Measurements from ENCODE around the gene HDGFL3. TPM values are rescaled to one million over a fixed set of nuclear protein-coding genes. Genes with fewer than 3 reads are reported as not detected.

HDGFL3 gene
- total RNA-seq, 1 experiment from 2014 or later: 34.1 TPM

DNA sequence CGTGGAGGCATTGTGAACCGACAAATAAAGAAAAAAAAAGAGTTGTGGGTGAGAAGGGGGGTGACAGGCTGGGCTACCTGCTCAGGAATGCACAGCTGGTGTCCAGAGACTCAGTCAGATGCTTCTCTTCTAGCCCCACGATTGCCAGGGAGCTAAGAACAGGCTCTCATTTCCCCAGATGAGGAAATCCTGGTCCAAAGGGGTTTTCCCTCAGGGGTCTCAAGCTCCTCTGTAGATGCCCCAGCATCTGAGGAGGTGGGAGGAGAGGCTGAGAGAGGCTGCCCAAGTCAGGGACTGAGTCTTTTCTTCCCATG, 41.4 kb upstream of the HDGFL3 start:
- H3K27ac ChIP-seq (ENCODE audit: low read length): no peak overlapping the region
- no TSS peak for BruUV-seq (replicated peaks)
- intact Hi-C loops (cut with micrococcal nuclease; ENCODE audit: unreplicated experiment) (loop anchor here (2.0 kb wide), 1 partner anchor 132 kb away; no protein-coding TSS in a partner anchor), in situ Hi-C loops (cut with HindIII; ENCODE audit: low pct_unique_long_range_greater_than_20kb, low sequenced_read_pairs) (no loop called here)
- ATAC-seq (no peak), DNase-seq (ENCODE audit: low read depth, low spot score) (no peak)
- CTCF ChIA-PET: interaction anchor here (0.6 to 1.3 kb wide), 3 partner anchors 12 to 321 kb away, joined by 3 to 8 read pairs (median 4); no protein-coding TSS in a partner anchor
- no peak overlapping the region for H3K4me3 ChIP-seq (ENCODE audit: low read depth in 2 of 2, low read length in 2 of 2)
- H3K36me3 ChIP-seq (ENCODE audit: control insufficient read depth, insufficient read depth, low read length): no peaks in the 10 kb centered on the region
- H3K27me3 ChIP-seq (ENCODE audit: control insufficient read depth, insufficient read depth, low read length): peaks cover 4% of the 10 kb centered on the region; the same call in 1 of the 2 replicates
- POLR2A ChIA-PET: no interaction called here
- TF ChIP-seq, protein P1, sequence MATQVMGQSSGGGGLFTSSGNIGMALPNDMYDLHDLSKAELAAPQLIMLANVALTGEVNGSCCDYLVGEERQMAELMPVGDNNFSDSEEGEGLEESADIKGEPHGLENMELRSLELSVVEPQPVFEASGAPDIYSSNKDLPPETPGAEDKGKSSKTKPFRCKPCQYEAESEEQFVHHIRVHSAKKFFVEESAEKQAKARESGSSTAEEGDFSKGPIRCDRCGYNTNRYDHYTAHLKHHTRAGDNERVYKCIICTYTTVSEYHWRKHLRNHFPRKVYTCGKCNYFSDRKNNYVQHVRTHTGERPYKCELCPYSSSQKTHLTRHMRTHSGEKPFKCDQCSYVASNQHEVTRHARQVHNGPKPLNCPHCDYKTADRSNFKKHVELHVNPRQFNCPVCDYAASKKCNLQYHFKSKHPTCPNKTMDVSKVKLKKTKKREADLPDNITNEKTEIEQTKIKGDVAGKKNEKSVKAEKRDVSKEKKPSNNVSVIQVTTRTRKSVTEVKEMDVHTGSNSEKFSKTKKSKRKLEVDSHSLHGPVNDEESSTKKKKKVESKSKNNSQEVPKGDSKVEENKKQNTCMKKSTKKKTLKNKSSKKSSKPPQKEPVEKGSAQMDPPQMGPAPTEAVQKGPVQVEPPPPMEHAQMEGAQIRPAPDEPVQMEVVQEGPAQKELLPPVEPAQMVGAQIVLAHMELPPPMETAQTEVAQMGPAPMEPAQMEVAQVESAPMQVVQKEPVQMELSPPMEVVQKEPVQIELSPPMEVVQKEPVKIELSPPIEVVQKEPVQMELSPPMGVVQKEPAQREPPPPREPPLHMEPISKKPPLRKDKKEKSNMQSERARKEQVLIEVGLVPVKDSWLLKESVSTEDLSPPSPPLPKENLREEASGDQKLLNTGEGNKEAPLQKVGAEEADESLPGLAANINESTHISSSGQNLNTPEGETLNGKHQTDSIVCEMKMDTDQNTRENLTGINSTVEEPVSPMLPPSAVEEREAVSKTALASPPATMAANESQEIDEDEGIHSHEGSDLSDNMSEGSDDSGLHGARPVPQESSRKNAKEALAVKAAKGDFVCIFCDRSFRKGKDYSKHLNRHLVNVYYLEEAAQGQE (IDR thresholded peaks at IDR 0.05; ENCODE audit: insufficient read depth in 1 of 2, low read depth in 2 of 2, low read length in 1 of 2): no peak
- TF ChIP-seq POLR2AphosphoS5 (IDR thresholded peaks at IDR 0.05; ENCODE audit: low read depth, low read length): no peak
- TF ChIP-seq CTCF (IDR thresholded peaks at IDR 0.05): no peak
- TF ChIP-seq SIN3A (IDR thresholded peaks at IDR 0.05; ENCODE audit: borderline replicate concordance, insufficient read depth, low read depth, low read length): no peak
- TF ChIP-seq TCF7L2 (IDR thresholded peaks at IDR 0.05; ENCODE audit: low read depth, low read length): no peak
- H3K4me1 ChIP-seq (ENCODE audit: control insufficient read depth, insufficient read depth, low read length): no peaks in the 10 kb centered on the region
- no peaks in the 10 kb centered on the region for H3K9me3 ChIP-seq (ENCODE audit: control insufficient read depth, insufficient read depth, low read depth, low read length)

GRCh38 chr15:83248151-83249029, 40.8 kb upstream of the HDGFL3 start:
- H3K4me1 ChIP-seq (ENCODE audit: control insufficient read depth, insufficient read depth, low read length): no peaks in the 10 kb centered on the region
- in situ Hi-C loops (cut with HindIII; ENCODE audit: low pct_unique_long_range_greater_than_20kb, low sequenced_read_pairs): no loop called here
- peak; percentile 42 for DNase-seq (ENCODE audit: low read depth, low spot score)
- BruUV-seq (replicated peaks): no TSS peak
- H3K27ac ChIP-seq (ENCODE audit: low read length): no peak overlapping the region
- intact Hi-C loops (cut with micrococcal nuclease; ENCODE audit: unreplicated experiment): loop anchor here (1.0 to 2.0 kb wide), 3 partner anchors 132 to 311 kb away; no protein-coding TSS in a partner anchor
- CTCF ChIA-PET: interaction anchor here (0.6 to 1.3 kb wide), 7 partner anchors 132 to 387 kb away, joined by 3 to 8 read pairs (median 3); no protein-coding TSS in a partner anchor
- peak; percentile 85 for TF ChIP-seq CTCF (IDR thresholded peaks at IDR 0.05)
- TF ChIP-seq SIN3A (IDR thresholded peaks at IDR 0.05; ENCODE audit: borderline replicate concordance, insufficient read depth, low read depth, low read length): no peak
- no peaks in the 10 kb centered on the region for H3K36me3 ChIP-seq (ENCODE audit: control insufficient read depth, insufficient read depth, low read length)
- peaks cover 4% of the 10 kb centered on the region; the same call in 1 of the 2 replicates for H3K27me3 ChIP-seq (ENCODE audit: control insufficient read depth, insufficient read depth, low read length)
- ATAC-seq: peak; percentile 87
- H3K4me3 ChIP-seq (ENCODE audit: low read depth in 2 of 2, low read length in 2 of 2): no peak overlapping the region
- POLR2A ChIA-PET: no interaction called here
- no peaks in the 10 kb centered on the region for H3K9me3 ChIP-seq (ENCODE audit: control insufficient read depth, insufficient read depth, low read depth, low read length)

Measured in Panc1 (cell line).